HFFc6 (cell line): ENCODE results near the gene TTLL8. TPM values are rescaled to one million over a fixed set of nuclear protein-coding genes. Genes with fewer than 3 reads are reported as not detected.

Source experiments
- DNase-seq: peaks from one replicate; pipeline ENCODE4 v3.0.0-alpha.2; 2018
- H3K27ac Mint-ChIP-seq: 2 replicates; pipeline ENCODE4 v1.8.0; 2020; ENCODE audit warnings: mild to moderate bottlenecking, mixed read lengths
- H3K27me3 Mint-ChIP-seq: 2 replicates; pipeline ENCODE4 v1.8.0; 2021; ENCODE audit warnings: mild to moderate bottlenecking, moderate library complexity, mixed read lengths; ENCODE audit not compliant: insufficient read depth
- H3K36me3 Mint-ChIP-seq: 2 replicates; pipeline ENCODE4 v1.8.0; 2021; ENCODE audit warnings: low read depth, mixed read lengths
- H3K4me1 Mint-ChIP-seq: 2 replicates; pipeline ENCODE4 v1.8.0; 2020; ENCODE audit warnings: low read depth, mixed read lengths
- H3K4me3 Mint-ChIP-seq: 2 replicates; pipeline ENCODE4 v1.8.0; 2020; ENCODE audit warnings: mild to moderate bottlenecking, moderate library complexity, mixed read lengths
- H3K9me3 Mint-ChIP-seq: 2 replicates; pipeline ENCODE4 v1.8.0; 2020; ENCODE audit warnings: mild to moderate bottlenecking, mixed read lengths
- CTCF ChIP-seq: fragments of 200-600 bp; sonication (generic); IDR thresholded peaks from 2 replicates; pipeline ENCODE4 v1.5.0; 2021; ENCODE audit warnings: antibody characterized with exemption, mild to moderate bottlenecking
- total RNA-seq, 6 experiments: library from RNA; stranded (reverse); fragmentation: NEBNext Ultra II Directional; extraction: Animal tissue kit (Norgen Biotek cat#: 25700); gene quantifications; 2 replicates in 1 of 6; 3 replicates in 5 of 6; pipeline ENCODE4 v1.2.3, GENCODE V29; 2021

Gene TTLL8
- total RNA-seq, 6 experiments from 2014 or later = not detected

GRCh38 chr22:50015451-50016307, 42.4 kb downstream of the TTLL8 start:
- H3K27me3 Mint-ChIP-seq = peaks cover 19% of the 10 kb centered on the region
- H3K4me1 Mint-ChIP-seq = no peaks in the 10 kb centered on the region
- no peaks in the 10 kb centered on the region; the same call in 1 of the 2 replicates for H3K9me3 Mint-ChIP-seq
- TF ChIP-seq CTCF = no peak
- no peak for DNase-seq
- H3K4me3 Mint-ChIP-seq = no peak overlapping the region
- H3K36me3 Mint-ChIP-seq = no peaks in the 10 kb centered on the region
- H3K27ac Mint-ChIP-seq = no peak overlapping the region

GRCh38 chr22:50014655-50015401, 43.3 kb downstream of the TTLL8 start:
- no peak overlapping the region for H3K27ac Mint-ChIP-seq
- no peak overlapping the region for H3K4me3 Mint-ChIP-seq
- no peaks in the 10 kb centered on the region; the same call in 1 of the 2 replicates for H3K9me3 Mint-ChIP-seq
- no peaks in the 10 kb centered on the region for H3K4me1 Mint-ChIP-seq
- DNase-seq = no peak
- H3K27me3 Mint-ChIP-seq = peaks cover 19% of the 10 kb centered on the region
- TF ChIP-seq CTCF = no peak
- H3K36me3 Mint-ChIP-seq = no peaks in the 10 kb centered on the region

GRCh38 chr22:50014053-50014501, 44.0 kb downstream of the TTLL8 start:
- Mint-ChIP-seq H3K27me3 (peaks cover 21% of the 10 kb centered on the region), H3K9me3 (no peaks in the 10 kb centered on the region; the same call in 1 of the 2 replicates), H3K27ac (no peak overlapping the region), H3K4me1 (no peaks in the 10 kb centered on the region), H3K4me3 (no peak overlapping the region), H3K36me3 (no peaks in the 10 kb centered on the region)
- TF ChIP-seq CTCF = no peak
- no peak for DNase-seq

- no peak within 1 kb of the TSS for H3K27ac Mint-ChIP-seq
- H3K36me3 Mint-ChIP-seq = no peaks in the 10 kb centered on the region
- TF ChIP-seq CTCF = no peak; the same call in 1 of the 2 replicates
- H3K4me1 Mint-ChIP-seq = no peaks in the 10 kb centered on the region
- peaks cover 20% of the 10 kb centered on the region for H3K27me3 Mint-ChIP-seq
- no peaks in the 10 kb centered on the region for H3K9me3 Mint-ChIP-seq
- no peak within 1 kb of the TSS for H3K4me3 Mint-ChIP-seq
- peak; percentile 6 for DNase-seq
These were observed 45.6 kb downstream of the TTLL8 start, which contains the start of gene IL17REL for GRCh38 chr22:50012211-50013181. Gene IL17REL (minus strand): TSS chr22:50012765. CDS start chr22:50012646, 119 bp downstream.
